ENCODE measurements around the gene RFX4. TPM values are rescaled to one million over a fixed set of nuclear protein-coding genes. Genes with fewer than 3 reads are reported as not detected.

The RFX4 gene
- total RNA-seq, 6 donors from 2014 or later: not detected

DNA sequence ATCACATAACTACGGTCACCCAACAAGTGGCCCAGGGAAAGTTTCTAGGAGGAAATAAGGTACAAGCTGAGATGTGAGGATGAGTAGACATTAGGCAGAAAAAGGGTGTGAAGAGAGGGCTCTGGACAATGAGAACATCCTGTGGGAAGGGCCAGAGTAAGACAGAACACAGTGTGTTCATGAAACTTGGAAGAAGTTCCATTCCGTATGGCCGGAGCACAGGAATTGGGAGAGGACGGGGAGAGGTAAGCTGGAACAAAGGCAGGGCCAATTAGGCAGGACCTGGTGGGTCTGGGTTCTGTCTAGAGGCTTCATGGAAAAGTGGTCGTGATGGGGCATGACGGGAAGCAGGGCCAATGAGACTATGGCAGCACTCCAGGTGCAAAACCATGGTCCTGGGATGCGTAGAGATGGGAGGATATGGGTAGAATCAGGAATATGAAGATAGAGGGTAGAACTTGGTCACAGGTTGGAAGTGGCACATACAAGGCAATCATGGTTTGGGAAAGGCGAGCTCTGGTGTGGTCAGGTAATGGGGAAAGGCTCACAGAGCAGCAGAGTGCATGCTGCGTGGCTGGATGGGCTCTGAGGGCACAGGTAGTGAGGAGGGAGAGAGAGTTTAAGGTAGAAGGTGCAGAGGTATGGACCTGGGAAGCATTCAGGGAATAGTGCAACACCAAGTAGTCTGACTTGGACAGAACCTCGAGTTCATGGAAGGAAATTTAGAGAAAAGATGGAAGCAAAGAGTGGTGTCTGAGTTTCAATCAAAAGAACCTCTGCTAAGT lies 93.0 kb downstream of the RFX4 start:
- ATAC-seq (ENCODE audit: low FRiP score in 2 of 2) (no peak), DNase-seq (no peak)
- no peak overlapping the region for H3K27ac ChIP-seq
- H3K9me3 ChIP-seq: no peaks in the 10 kb centered on the region
- WGBS, 2 donors: 86% methylated on average over 10 of the region's 10 CpGs
- no peaks in the 10 kb centered on the region for H3K27me3 ChIP-seq
- no peaks in the 10 kb centered on the region for H3K4me1 ChIP-seq
- TF ChIP-seq, protein P1, sequence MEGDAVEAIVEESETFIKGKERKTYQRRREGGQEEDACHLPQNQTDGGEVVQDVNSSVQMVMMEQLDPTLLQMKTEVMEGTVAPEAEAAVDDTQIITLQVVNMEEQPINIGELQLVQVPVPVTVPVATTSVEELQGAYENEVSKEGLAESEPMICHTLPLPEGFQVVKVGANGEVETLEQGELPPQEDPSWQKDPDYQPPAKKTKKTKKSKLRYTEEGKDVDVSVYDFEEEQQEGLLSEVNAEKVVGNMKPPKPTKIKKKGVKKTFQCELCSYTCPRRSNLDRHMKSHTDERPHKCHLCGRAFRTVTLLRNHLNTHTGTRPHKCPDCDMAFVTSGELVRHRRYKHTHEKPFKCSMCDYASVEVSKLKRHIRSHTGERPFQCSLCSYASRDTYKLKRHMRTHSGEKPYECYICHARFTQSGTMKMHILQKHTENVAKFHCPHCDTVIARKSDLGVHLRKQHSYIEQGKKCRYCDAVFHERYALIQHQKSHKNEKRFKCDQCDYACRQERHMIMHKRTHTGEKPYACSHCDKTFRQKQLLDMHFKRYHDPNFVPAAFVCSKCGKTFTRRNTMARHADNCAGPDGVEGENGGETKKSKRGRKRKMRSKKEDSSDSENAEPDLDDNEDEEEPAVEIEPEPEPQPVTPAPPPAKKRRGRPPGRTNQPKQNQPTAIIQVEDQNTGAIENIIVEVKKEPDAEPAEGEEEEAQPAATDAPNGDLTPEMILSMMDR (IDR thresholded peaks at IDR 0.05): no peak
- TF ChIP-seq POLR2AphosphoS5 (IDR thresholded peaks at IDR 0.05) (no peak), EP300 (IDR thresholded peaks at IDR 0.05) (no peak), POLR2A (IDR thresholded peaks at IDR 0.05) (no peak)
- H3K36me3 ChIP-seq: no peaks in the 10 kb centered on the region
- no peak overlapping the region for H3K4me3 ChIP-seq

DNA sequence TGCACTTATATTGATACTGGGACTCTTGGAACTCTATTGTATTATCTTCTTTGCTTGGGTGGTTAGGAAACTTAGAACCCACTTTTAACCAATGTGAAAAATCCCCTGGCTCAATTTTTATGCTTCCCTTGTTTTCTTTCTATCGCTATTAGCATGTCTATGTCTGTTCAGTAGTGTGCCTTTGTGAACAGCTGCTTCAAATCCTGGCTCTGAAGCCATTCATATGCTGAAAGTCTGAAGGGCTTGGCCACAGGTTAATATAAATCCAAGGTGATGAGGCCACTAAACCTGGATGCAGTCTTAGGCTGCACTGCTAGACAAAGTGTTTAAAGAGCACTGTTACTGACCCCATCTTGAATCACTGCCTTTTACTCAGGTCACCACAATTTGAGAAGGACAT lies 96.8 kb downstream of the RFX4 start:
- Histone ChIP-seq H3K4me3 (no peak overlapping the region), H3K27ac (no peak overlapping the region), H3K4me1 (no peaks in the 10 kb centered on the region), H3K9me3 (no peaks in the 10 kb centered on the region), H3K36me3 (no peaks in the 10 kb centered on the region), H3K27me3 (no peaks in the 10 kb centered on the region)
- no peak for ATAC-seq (ENCODE audit: low FRiP score in 2 of 2)
- WGBS, 2 donors: 86 to 95% methylated on average over 1 of the region's 1 CpG
- no peak for TF ChIP-seq EP300 (IDR thresholded peaks at IDR 0.05)
- no peak for TF ChIP-seq POLR2A (IDR thresholded peaks at IDR 0.05)
- TF ChIP-seq POLR2AphosphoS5 (IDR thresholded peaks at IDR 0.05): no peak
- TF ChIP-seq, protein P1 (IDR thresholded peaks at IDR 0.05): no peak
- no peak for DNase-seq

DNA sequence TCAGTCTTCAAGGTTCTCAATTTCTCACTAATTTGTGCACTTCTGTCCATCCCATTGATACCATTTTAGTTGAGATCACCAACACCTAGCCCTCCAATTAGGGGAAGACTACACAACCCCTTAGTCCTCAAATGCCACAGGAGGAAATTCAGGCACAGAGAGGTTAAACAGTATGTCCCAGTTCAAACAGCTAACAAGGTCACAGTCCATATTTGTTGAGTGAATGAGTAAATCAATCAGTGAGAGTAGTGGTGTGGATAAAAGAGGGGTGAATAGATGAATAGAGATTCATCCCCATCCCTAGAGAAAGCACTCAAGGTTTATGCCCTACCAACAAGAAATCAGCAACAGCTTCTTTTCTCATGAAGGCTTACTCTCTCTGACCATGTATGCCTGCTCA lies 97.5 kb downstream of the RFX4 start:
- no peaks in the 10 kb centered on the region for H3K36me3 ChIP-seq
- H3K4me3 ChIP-seq: no peak overlapping the region
- DNase-seq (no peak), ATAC-seq (ENCODE audit: low FRiP score in 2 of 2) (no peak)
- H3K27ac ChIP-seq: no peak overlapping the region
- H3K9me3 ChIP-seq: no peaks in the 10 kb centered on the region
- H3K4me1 ChIP-seq: no peaks in the 10 kb centered on the region
- H3K27me3 ChIP-seq: no peaks in the 10 kb centered on the region
- TF ChIP-seq EP300 (IDR thresholded peaks at IDR 0.05) (no peak), POLR2AphosphoS5 (IDR thresholded peaks at IDR 0.05) (no peak), POLR2A (IDR thresholded peaks at IDR 0.05) (no peak)
- TF ChIP-seq, protein P1 (IDR thresholded peaks at IDR 0.05): no peak

DNA sequence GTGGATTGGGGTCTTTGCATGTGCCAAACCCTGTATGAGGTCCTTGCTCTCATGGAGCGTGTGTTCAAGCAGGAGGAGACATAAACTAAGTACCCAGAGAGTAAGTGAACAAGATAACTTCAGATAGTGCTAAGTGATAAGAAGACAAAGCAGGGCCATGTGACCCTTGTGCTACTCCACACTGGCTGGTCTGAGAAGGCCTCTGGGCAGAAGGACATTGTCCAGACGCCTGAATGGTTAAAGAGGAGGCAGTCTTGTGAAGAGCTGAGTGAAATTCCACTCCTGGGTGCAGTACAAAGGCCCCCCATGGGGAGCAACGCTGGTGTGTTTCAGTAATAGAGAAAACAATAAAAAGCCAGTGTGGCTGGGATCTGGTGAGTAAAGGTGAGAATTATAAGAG lies 98.4 kb downstream of the RFX4 start:
- DNase-seq: no peak
- Histone ChIP-seq H3K4me3 (no peak overlapping the region), H3K4me1 (no peaks in the 10 kb centered on the region), H3K36me3 (no peaks in the 10 kb centered on the region), H3K27ac (no peak overlapping the region), H3K9me3 (no peaks in the 10 kb centered on the region), H3K27me3 (no peaks in the 10 kb centered on the region)
- ATAC-seq (ENCODE audit: low FRiP score in 2 of 2): no peak
- TF ChIP-seq POLR2AphosphoS5 (IDR thresholded peaks at IDR 0.05) (no peak), EP300 (IDR thresholded peaks at IDR 0.05) (no peak), POLR2A (IDR thresholded peaks at IDR 0.05) (no peak)
- TF ChIP-seq, protein P1 (IDR thresholded peaks at IDR 0.05): no peak
- WGBS, 2 donors: 55 to 59% methylated on average over 3 of the region's 3 CpGs

All from upper lobe of left lung (tissue), 6 donors.